Measurements from ENCODE around the gene IFI35. TPM values are rescaled to one million over a fixed set of nuclear protein-coding genes. Genes with fewer than 3 reads are reported as not detected.

Gene IFI35
- total RNA-seq, 1 experiment from 2014 or later: 42.6 TPM

DNA sequence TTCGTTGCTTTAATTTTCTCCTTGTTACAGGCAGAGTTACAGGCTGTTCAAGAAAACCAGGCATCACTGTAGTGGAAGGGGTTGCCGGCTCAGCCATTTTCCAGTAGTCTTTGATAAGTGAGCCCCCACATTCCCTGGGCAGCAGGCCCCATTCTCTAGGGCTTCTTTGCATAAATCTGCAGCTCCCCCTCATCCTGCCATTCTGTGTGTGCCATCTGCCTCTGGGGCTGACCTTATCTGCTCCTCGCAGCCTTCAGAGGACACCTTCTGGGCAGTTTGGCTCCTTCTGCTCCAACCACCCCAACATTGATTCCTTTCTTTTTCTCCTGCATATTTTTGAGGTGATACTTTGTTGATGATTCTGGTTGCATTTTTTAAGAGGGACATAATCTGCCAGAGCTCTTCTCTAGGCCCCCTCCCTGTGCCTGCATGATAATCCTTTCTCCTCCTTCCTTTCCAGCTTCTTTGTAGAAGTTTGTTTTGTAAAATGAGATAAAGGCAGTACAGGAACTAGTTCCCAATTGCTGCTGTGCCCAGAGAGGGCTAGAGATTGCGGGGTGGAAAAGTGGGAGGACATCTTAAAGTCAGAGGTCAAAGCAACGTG lies 35.5 kb downstream of the IFI35 start:
- TF ChIP-seq SIN3A (IDR thresholded peaks at IDR 0.05; ENCODE audit: borderline replicate concordance, insufficient read depth, low read depth, low read length) (no peak), TCF7L2 (IDR thresholded peaks at IDR 0.05; ENCODE audit: low read depth, low read length) (no peak), POLR2AphosphoS5 (IDR thresholded peaks at IDR 0.05; ENCODE audit: low read depth, low read length) (no peak)
- TF ChIP-seq, protein P1, sequence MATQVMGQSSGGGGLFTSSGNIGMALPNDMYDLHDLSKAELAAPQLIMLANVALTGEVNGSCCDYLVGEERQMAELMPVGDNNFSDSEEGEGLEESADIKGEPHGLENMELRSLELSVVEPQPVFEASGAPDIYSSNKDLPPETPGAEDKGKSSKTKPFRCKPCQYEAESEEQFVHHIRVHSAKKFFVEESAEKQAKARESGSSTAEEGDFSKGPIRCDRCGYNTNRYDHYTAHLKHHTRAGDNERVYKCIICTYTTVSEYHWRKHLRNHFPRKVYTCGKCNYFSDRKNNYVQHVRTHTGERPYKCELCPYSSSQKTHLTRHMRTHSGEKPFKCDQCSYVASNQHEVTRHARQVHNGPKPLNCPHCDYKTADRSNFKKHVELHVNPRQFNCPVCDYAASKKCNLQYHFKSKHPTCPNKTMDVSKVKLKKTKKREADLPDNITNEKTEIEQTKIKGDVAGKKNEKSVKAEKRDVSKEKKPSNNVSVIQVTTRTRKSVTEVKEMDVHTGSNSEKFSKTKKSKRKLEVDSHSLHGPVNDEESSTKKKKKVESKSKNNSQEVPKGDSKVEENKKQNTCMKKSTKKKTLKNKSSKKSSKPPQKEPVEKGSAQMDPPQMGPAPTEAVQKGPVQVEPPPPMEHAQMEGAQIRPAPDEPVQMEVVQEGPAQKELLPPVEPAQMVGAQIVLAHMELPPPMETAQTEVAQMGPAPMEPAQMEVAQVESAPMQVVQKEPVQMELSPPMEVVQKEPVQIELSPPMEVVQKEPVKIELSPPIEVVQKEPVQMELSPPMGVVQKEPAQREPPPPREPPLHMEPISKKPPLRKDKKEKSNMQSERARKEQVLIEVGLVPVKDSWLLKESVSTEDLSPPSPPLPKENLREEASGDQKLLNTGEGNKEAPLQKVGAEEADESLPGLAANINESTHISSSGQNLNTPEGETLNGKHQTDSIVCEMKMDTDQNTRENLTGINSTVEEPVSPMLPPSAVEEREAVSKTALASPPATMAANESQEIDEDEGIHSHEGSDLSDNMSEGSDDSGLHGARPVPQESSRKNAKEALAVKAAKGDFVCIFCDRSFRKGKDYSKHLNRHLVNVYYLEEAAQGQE (IDR thresholded peaks at IDR 0.05; ENCODE audit: insufficient read depth in 1 of 2, low read depth in 2 of 2, low read length in 1 of 2): no peak
- TF ChIP-seq, protein P2, sequence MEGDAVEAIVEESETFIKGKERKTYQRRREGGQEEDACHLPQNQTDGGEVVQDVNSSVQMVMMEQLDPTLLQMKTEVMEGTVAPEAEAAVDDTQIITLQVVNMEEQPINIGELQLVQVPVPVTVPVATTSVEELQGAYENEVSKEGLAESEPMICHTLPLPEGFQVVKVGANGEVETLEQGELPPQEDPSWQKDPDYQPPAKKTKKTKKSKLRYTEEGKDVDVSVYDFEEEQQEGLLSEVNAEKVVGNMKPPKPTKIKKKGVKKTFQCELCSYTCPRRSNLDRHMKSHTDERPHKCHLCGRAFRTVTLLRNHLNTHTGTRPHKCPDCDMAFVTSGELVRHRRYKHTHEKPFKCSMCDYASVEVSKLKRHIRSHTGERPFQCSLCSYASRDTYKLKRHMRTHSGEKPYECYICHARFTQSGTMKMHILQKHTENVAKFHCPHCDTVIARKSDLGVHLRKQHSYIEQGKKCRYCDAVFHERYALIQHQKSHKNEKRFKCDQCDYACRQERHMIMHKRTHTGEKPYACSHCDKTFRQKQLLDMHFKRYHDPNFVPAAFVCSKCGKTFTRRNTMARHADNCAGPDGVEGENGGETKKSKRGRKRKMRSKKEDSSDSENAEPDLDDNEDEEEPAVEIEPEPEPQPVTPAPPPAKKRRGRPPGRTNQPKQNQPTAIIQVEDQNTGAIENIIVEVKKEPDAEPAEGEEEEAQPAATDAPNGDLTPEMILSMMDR (IDR thresholded peaks at IDR 0.05): no peak
- Histone ChIP-seq H3K27ac (ENCODE audit: low read length) (no peak overlapping the region), H3K27me3 (ENCODE audit: control insufficient read depth, insufficient read depth, low read length) (no peaks in the 10 kb centered on the region), H3K36me3 (ENCODE audit: control insufficient read depth, insufficient read depth, low read length) (no peaks in the 10 kb centered on the region), H3K9me3 (ENCODE audit: control insufficient read depth, insufficient read depth, low read depth, low read length) (no peaks in the 10 kb centered on the region), H3K4me1 (ENCODE audit: control insufficient read depth, insufficient read depth, low read length) (no peaks in the 10 kb centered on the region), H3K4me3 (ENCODE audit: low read depth in 2 of 2, low read length in 2 of 2) (no peak overlapping the region)
- intact Hi-C loops (cut with micrococcal nuclease; ENCODE audit: unreplicated experiment): no loop called here
- ChIA-PET POLR2A (interaction anchor here (0.6 kb wide), 1 partner anchor 9 kb away, joined by 5 read pairs; no protein-coding TSS in a partner anchor), CTCF (no interaction called here)
- no TSS peak for BruUV-seq (replicated peaks)
- in situ Hi-C loops (cut with HindIII; ENCODE audit: low pct_unique_long_range_greater_than_20kb, low sequenced_read_pairs): no loop called here
- no peak for ATAC-seq
- DNase-seq (ENCODE audit: low read depth, low spot score): no peak

DNA sequence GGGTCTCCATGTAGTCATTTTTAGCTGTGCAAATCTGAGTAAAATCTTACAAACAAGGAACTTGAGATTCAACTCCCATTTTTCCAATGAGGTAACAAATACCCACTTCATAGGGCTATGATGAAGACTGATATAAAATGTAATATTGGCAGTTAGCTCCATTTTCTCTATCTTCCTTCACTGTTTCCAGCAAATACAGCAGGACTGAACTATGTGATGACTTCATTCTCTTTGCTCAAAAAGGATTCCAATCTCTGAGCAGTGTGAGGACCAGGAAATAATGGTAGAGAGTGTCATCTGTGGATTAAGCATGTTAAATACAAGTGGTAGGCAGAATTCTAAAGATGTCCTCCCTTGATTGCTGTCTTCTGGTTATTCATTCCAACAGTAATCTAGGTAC lies 36.7 kb downstream of the IFI35 start:
- ChIA-PET CTCF (no interaction called here), POLR2A (no interaction called here)
- no peak for TF ChIP-seq POLR2AphosphoS5 (IDR thresholded peaks at IDR 0.05; ENCODE audit: low read depth, low read length)
- no peak for TF ChIP-seq SIN3A (IDR thresholded peaks at IDR 0.05; ENCODE audit: borderline replicate concordance, insufficient read depth, low read depth, low read length)
- TF ChIP-seq, protein P1 (IDR thresholded peaks at IDR 0.05; ENCODE audit: insufficient read depth in 1 of 2, low read depth in 2 of 2, low read length in 1 of 2): no peak
- no peak for TF ChIP-seq TCF7L2 (IDR thresholded peaks at IDR 0.05; ENCODE audit: low read depth, low read length)
- TF ChIP-seq, protein P2 (IDR thresholded peaks at IDR 0.05): no peak
- ATAC-seq (no peak), DNase-seq (ENCODE audit: low read depth, low spot score) (no peak)
- intact Hi-C loops (cut with micrococcal nuclease; ENCODE audit: unreplicated experiment): no loop called here
- in situ Hi-C loops (cut with HindIII; ENCODE audit: low pct_unique_long_range_greater_than_20kb, low sequenced_read_pairs): no loop called here
- Histone ChIP-seq H3K9me3 (ENCODE audit: control insufficient read depth, insufficient read depth, low read depth, low read length) (no peaks in the 10 kb centered on the region), H3K27ac (ENCODE audit: low read length) (no peak overlapping the region), H3K4me1 (ENCODE audit: control insufficient read depth, insufficient read depth, low read length) (no peaks in the 10 kb centered on the region), H3K4me3 (ENCODE audit: low read depth in 2 of 2, low read length in 2 of 2) (no peak overlapping the region), H3K27me3 (ENCODE audit: control insufficient read depth, insufficient read depth, low read length) (no peaks in the 10 kb centered on the region), H3K36me3 (ENCODE audit: control insufficient read depth, insufficient read depth, low read length) (no peaks in the 10 kb centered on the region)
- BruUV-seq (replicated peaks): no TSS peak

Data from Panc1 (cell line).